Neural cell (in vitro differentiated cells): Measurements from ENCODE around the gene STAT3. TPM values are rescaled to one million over a fixed set of nuclear protein-coding genes. Genes with fewer than 3 reads are reported as not detected.

ENCODE experiments used
- H2AFZ ChIP-seq: fragments of 200-600, 300-800 bp; sonication (generic), shearing (Covaris generic); 2 replicates; pipeline ENCODE4 v1.6.0; 2014; ENCODE audit warnings: low read depth, mild to moderate bottlenecking, antibody characterized with exemption, low read length, moderate library complexity
- H3F3A ChIP-seq: fragments of 200-600 bp; shearing (Covaris generic); 2 replicates; pipeline ENCODE4 v1.6.1; 2016; ENCODE audit warnings: mild to moderate bottlenecking, moderate library complexity, mixed read lengths, antibody characterized with exemption, low read length; ENCODE audit not compliant: insufficient read depth, poor library complexity, severe bottlenecking
- H3K27ac ChIP-seq: fragments of 200-600, 300-800 bp; sonication (generic), shearing (Covaris generic); 2 replicates; pipeline ENCODE4 v1.5.1; 2014; ENCODE audit warnings: mild to moderate bottlenecking, low read length, moderate library complexity
- H3K27me3 ChIP-seq: fragments of 300-800, 200-600 bp; sonication (generic), shearing (Covaris generic); 2 replicates; pipeline ENCODE4 v1.6.0; 2014; ENCODE audit warnings: mild to moderate bottlenecking, low read depth, low read length, moderate library complexity; ENCODE audit not compliant: insufficient read depth
- H3K36me3 ChIP-seq: fragments of 300-800, 200-600 bp; sonication (generic), shearing (Covaris generic); 2 replicates; pipeline ENCODE4 v1.5.1; 2014; ENCODE audit warnings: mild to moderate bottlenecking, antibody characterized with exemption, low read length, moderate library complexity; ENCODE audit not compliant: insufficient read depth
- H3K4me2 ChIP-seq: fragments of 300-800, 200-600 bp; sonication (generic), shearing (Covaris generic); 2 replicates; pipeline ENCODE4 v1.6.0; 2014; ENCODE audit warnings: mild to moderate bottlenecking, low read length
- H3K4me3 ChIP-seq: fragments of 300-800, 200-600 bp; sonication (generic), shearing (Covaris generic); 2 replicates; pipeline ENCODE4 v1.5.1; 2014; ENCODE audit warnings: mild to moderate bottlenecking, low read length, moderate library complexity
- H3K79me2 ChIP-seq: fragments of 200-600 bp; shearing (Covaris generic); replicated peaks from 2 replicates; pipeline ENCODE4 v1.6.0; 2014; ENCODE audit warnings: mild to moderate bottlenecking, low read length, moderate library complexity; ENCODE audit not compliant: insufficient read depth
- H3K9ac ChIP-seq: fragments of 300-800, 200-600 bp; sonication (generic), shearing (Covaris generic); 2 replicates; pipeline ENCODE4 v1.6.1; 2016; ENCODE audit warnings: mild to moderate bottlenecking, low read length, mixed read lengths
- H3K9me2 ChIP-seq: fragments of 200-600 bp; shearing (Covaris generic); 2 replicates; pipeline ENCODE4 v1.6.1; 2016; ENCODE audit warnings: mild to moderate bottlenecking, low read length, mixed read lengths; ENCODE audit not compliant: insufficient read depth
- H3K9me3 ChIP-seq: fragments of 200-600, 300-800 bp; sonication (generic), shearing (Covaris generic); 2 replicates; pipeline ENCODE4 v1.6.1; 2016; ENCODE audit warnings: mild to moderate bottlenecking, mixed run types, low read length, moderate library complexity, mixed read lengths
- H4K20me1 ChIP-seq: fragments of 200-600 bp; shearing (Covaris generic); 2 replicates; pipeline ENCODE4 v1.6.1; 2016; ENCODE audit warnings: mild to moderate bottlenecking, mixed run types; ENCODE audit not compliant: insufficient read depth
- EP300 ChIP-seq: fragments of 450-650 bp; conservative IDR thresholded peaks from 2 replicates; pipeline ENCODE4 v1.6.1; 2014; ENCODE audit warnings: antibody characterized with exemption, mild to moderate bottlenecking, moderate library complexity; ENCODE audit not compliant: poor library complexity, severe bottlenecking
- MXI1 ChIP-seq: fragments of 450-650 bp; conservative IDR thresholded peaks from 2 replicates; pipeline ENCODE4 v1.6.1; 2014; ENCODE audit warnings: antibody characterized with exemption, mild to moderate bottlenecking; ENCODE audit not compliant: poor library complexity, severe bottlenecking
- POLR2AphosphoS5 ChIP-seq: IDR thresholded peaks from 2 replicates; pipeline ENCODE4 v1.6.1; 2012
- RAD21 ChIP-seq: fragments of 450-650 bp; conservative IDR thresholded peaks from 2 replicates; pipeline ENCODE4 v1.6.1; 2014; ENCODE audit warnings: antibody characterized with exemption, mild to moderate bottlenecking, moderate library complexity
- SMC3 ChIP-seq: fragments of 450-650 bp; conservative IDR thresholded peaks from 2 replicates; pipeline ENCODE4 v1.6.1; 2014; ENCODE audit warnings: antibody characterized with exemption, mild to moderate bottlenecking, moderate library complexity; ENCODE audit not compliant: poor library complexity
- TAF1 ChIP-seq: IDR thresholded peaks from 2 replicates; pipeline ENCODE4 v1.6.1; 2012; ENCODE audit warnings: low read depth
- polyA plus RNA-seq: library from polyadenylated mRNA; depleted of rRNA; stranded (reverse); fragments of >200 nt; gene quantifications from 2 replicates; pipeline ENCODE4 v1.2.3, GENCODE V29; 2014

Gene STAT3
- polyA plus RNA-seq, 1 donor from 2014 or later, result 24.2 TPM

GRCh38 chr17:42387661-42388380 is 421 bp downstream of the STAT3 start:
- H3K9ac ChIP-seq, result peak overlapping the region; percentile 95
- no peaks in the 10 kb centered on the region for H3K9me3 ChIP-seq
- peak overlapping the region; percentile 98 for H3K4me3 ChIP-seq
- no peaks in the 10 kb centered on the region for H3K9me2 ChIP-seq
- TF ChIP-seq MXI1 (peak; percentile 15), SMC3 (no peak)
- no peaks in the 10 kb centered on the region for H4K20me1 ChIP-seq
- peak overlapping the region; percentile 91 for H3K4me2 ChIP-seq
- H3F3A ChIP-seq, result no peaks in the 10 kb centered on the region
- H3K27ac ChIP-seq, result peak overlapping the region; percentile 87
- peak overlapping the region; percentile 85 for H2AFZ ChIP-seq
- H3K36me3 ChIP-seq, result no peaks in the 10 kb centered on the region
- H3K27me3 ChIP-seq, result no peaks in the 10 kb centered on the region
- H3K79me2 ChIP-seq, result peaks cover 34% of the 10 kb centered on the region

- Histone ChIP-seq H4K20me1 (no peaks in the 10 kb centered on the region), H3K9me2 (no peaks in the 10 kb centered on the region), H3K27me3 (no peaks in the 10 kb centered on the region), H3K4me3 (peak overlapping the region; percentile 98), H3K9ac (peak overlapping the region; percentile 95), H3K9me3 (no peaks in the 10 kb centered on the region), H3K27ac (peak overlapping the region; percentile 87), H3F3A (no peaks in the 10 kb centered on the region), H3K36me3 (no peaks in the 10 kb centered on the region), H3K4me2 (peak overlapping the region; percentile 91), H3K79me2 (peaks cover 34% of the 10 kb centered on the region), H2AFZ (no peak overlapping the region)
- peak; percentile 17 for TF ChIP-seq MXI1
- no peak for TF ChIP-seq RAD21
These were observed 1.2 kb downstream of the STAT3 start for GRCh38 chr17:42386777-42387657.

GRCh38 chr17:42381898-42382297 is 6.3 kb downstream of the STAT3 start:
- H3K9ac ChIP-seq, result no peak overlapping the region
- no peaks in the 10 kb centered on the region for H3K27me3 ChIP-seq
- no peaks in the 10 kb centered on the region for H4K20me1 ChIP-seq
- no peaks in the 10 kb centered on the region for H3K9me3 ChIP-seq
- no peak overlapping the region for H3K4me2 ChIP-seq
- H3K4me3 ChIP-seq, result no peak overlapping the region
- H3K79me2 ChIP-seq, result peaks cover 28% of the 10 kb centered on the region
- no peaks in the 10 kb centered on the region for H3K9me2 ChIP-seq
- H3K27ac ChIP-seq, result no peak overlapping the region
- TF ChIP-seq POLR2AphosphoS5, result no peak
- no peak for TF ChIP-seq TAF1
- H3F3A ChIP-seq, result no peaks in the 10 kb centered on the region
- H3K36me3 ChIP-seq, result no peaks in the 10 kb centered on the region
- H2AFZ ChIP-seq, result no peak overlapping the region

- Histone ChIP-seq H3K36me3 (no peaks in the 10 kb centered on the region), H4K20me1 (no peaks in the 10 kb centered on the region), H3K79me2 (peaks cover 18% of the 10 kb centered on the region), H3K4me3 (no peak overlapping the region), H3K27ac (no peak overlapping the region), H3K4me2 (no peak overlapping the region), H3K9me2 (no peaks in the 10 kb centered on the region), H3F3A (no peaks in the 10 kb centered on the region), H3K27me3 (no peaks in the 10 kb centered on the region), H3K9me3 (no peaks in the 10 kb centered on the region), H3K9ac (no peak overlapping the region), H2AFZ (no peak overlapping the region)
- TF ChIP-seq MXI1, result no peak
- no peak for TF ChIP-seq TAF1
- TF ChIP-seq EP300, result no peak
These were observed 7.3 kb downstream of the STAT3 start for GRCh38 chr17:42380935-42381334.
